Measurements from ENCODE around the gene DHCR7. TPM values are rescaled to one million over a fixed set of nuclear protein-coding genes. Genes with fewer than 3 reads are reported as not detected.

DHCR7 gene
- total RNA-seq, 4 donors from 2014 or later = 7.1 to 24.1 (median 17.8) TPM

- Histone ChIP-seq H3K27me3 (no peaks in the 10 kb centered on the region), H3K9me3 (no peaks in the 10 kb centered on the region), H3K27ac (no peak overlapping the region), H3K4me1 (no peaks in the 10 kb centered on the region), H3K4me3 (no peak overlapping the region), H3K36me3 (no peaks in the 10 kb centered on the region)
- no peak for TF ChIP-seq CTCF (IDR thresholded peaks at IDR 0.05)
- no peak for TF ChIP-seq POLR2A (IDR thresholded peaks at IDR 0.05)
- intact Hi-C loops (cut with DNase I; ENCODE audit: low total_unique reads) = no loop called here
- no peak for DNase-seq
Measured at GRCh38 chr11:71442123-71442522, 6.1 kb downstream of the DHCR7 start.

GRCh38 chr11:71441251-71441650 is 6.9 kb downstream of the DHCR7 start:
- intact Hi-C loops (cut with DNase I; ENCODE audit: low total_unique reads) = no loop called here
- H3K27me3 ChIP-seq = no peaks in the 10 kb centered on the region
- no peaks in the 10 kb centered on the region for H3K9me3 ChIP-seq
- TF ChIP-seq POLR2A (IDR thresholded peaks at IDR 0.05) (no peak), CTCF (IDR thresholded peaks at IDR 0.05) (no peak)
- no peak for DNase-seq
- no peak overlapping the region for H3K4me3 ChIP-seq
- H3K4me1 ChIP-seq = no peaks in the 10 kb centered on the region
- H3K36me3 ChIP-seq = no peaks in the 10 kb centered on the region
- H3K27ac ChIP-seq = no peak overlapping the region

GRCh38 chr11:71440021-71440755 is 8.0 kb downstream of the DHCR7 start:
- intact Hi-C loops (cut with DNase I; ENCODE audit: low total_unique reads) = no loop called here
- TF ChIP-seq CTCF (IDR thresholded peaks at IDR 0.05) (no peak), POLR2A (IDR thresholded peaks at IDR 0.05) (no peak)
- Histone ChIP-seq H3K27me3 (no peaks in the 10 kb centered on the region), H3K36me3 (no peaks in the 10 kb centered on the region), H3K9me3 (no peaks in the 10 kb centered on the region), H3K4me3 (no peak overlapping the region), H3K4me1 (no peaks in the 10 kb centered on the region), H3K27ac (no peak overlapping the region)
- no peak for DNase-seq

GRCh38 chr11:71438650-71439049 is 9.5 kb downstream of the DHCR7 start:
- Histone ChIP-seq H3K4me3 (no peak overlapping the region), H3K27ac (no peak overlapping the region), H3K9me3 (no peaks in the 10 kb centered on the region), H3K36me3 (no peaks in the 10 kb centered on the region), H3K4me1 (no peaks in the 10 kb centered on the region), H3K27me3 (no peaks in the 10 kb centered on the region)
- no peak for DNase-seq
- intact Hi-C loops (cut with DNase I; ENCODE audit: low total_unique reads) = no loop called here
- TF ChIP-seq CTCF (IDR thresholded peaks at IDR 0.05) = no peak
- TF ChIP-seq POLR2A (IDR thresholded peaks at IDR 0.05) = no peak

- Histone ChIP-seq H3K27ac (no peak overlapping the region), H3K27me3 (no peaks in the 10 kb centered on the region), H3K4me3 (no peak overlapping the region), H3K9me3 (no peaks in the 10 kb centered on the region), H3K36me3 (no peaks in the 10 kb centered on the region), H3K4me1 (no peaks in the 10 kb centered on the region)
- intact Hi-C loops (cut with DNase I; ENCODE audit: low total_unique reads) = no loop called here
- DNase-seq = no peak
- TF ChIP-seq POLR2A (IDR thresholded peaks at IDR 0.05) = no peak
- no peak for TF ChIP-seq CTCF (IDR thresholded peaks at IDR 0.05)
Measured at GRCh38 chr11:71437879-71438278, 10.3 kb downstream of the DHCR7 start.

All from uterus (tissue), 4 donors.